HepG2 (cell line): ENCODE results near the gene OSBPL2. TPM values are rescaled to one million over a fixed set of nuclear protein-coding genes. Genes with fewer than 3 reads are reported as not detected.

Experiments used
- FOXJ3 ChIP-seq: sonication (generic); formaldehyde crosslinking; IDR thresholded peaks from 2 replicates; pipeline ENCODE4 v1.4.0; 2020; ENCODE audit warnings: missing genetic modification reagents, mild to moderate bottlenecking, borderline replicate concordance
- PRDM10 ChIP-seq: sonication (generic); formaldehyde crosslinking; IDR thresholded peaks from 2 replicates; pipeline ENCODE4 v1.4.0; 2020; ENCODE audit warnings: low read depth, missing genetic modification reagents
- SOX5 ChIP-seq: IDR thresholded peaks from 2 replicates; pipeline ENCODE4 v1.6.1; 2016; ENCODE audit warnings: borderline replicate concordance
- ZBTB33 ChIP-seq: sonication (generic); formaldehyde crosslinking; IDR thresholded peaks from 2 replicates; pipeline ENCODE4 v1.4.0; 2020; ENCODE audit warnings: missing genetic modification reagents
- ZHX1 ChIP-seq: sonication (generic); formaldehyde crosslinking; IDR thresholded peaks from 2 replicates; pipeline ENCODE4 v1.8.1; 2022; ENCODE audit warnings: low read depth, mild to moderate bottlenecking, missing genetic modification reagents
- ZHX2 ChIP-seq, 2 experiments: sonication (generic) in 1 of 2; formaldehyde crosslinking in 1 of 2; IDR thresholded peaks; 2 replicates each; pipeline versions ENCODE4 v1.6.1 to v1.9.0; 2014 to 2022; ENCODE audit warnings: antibody characterized with exemption in 1 of 2, borderline replicate concordance in 1 of 2, inconsistent platforms in 1 of 2, low read depth in 1 of 2, missing genetic modification reagents in 1 of 2
- ZNF547 ChIP-seq: sonication (generic); formaldehyde crosslinking; IDR thresholded peaks from 2 replicates; pipeline ENCODE4 v1.5.1; 2020; ENCODE audit warnings: mild to moderate bottlenecking, missing genetic modification reagents
- polyA plus RNA-seq, 8 experiments: library from polyadenylated mRNA; depleted of rRNA in 3 of 8; stranded (reverse) in 7 of 8; unstranded in 1 of 8; fragments of >200 nt; fragmentation: Illumina TruSeq in 4 of 8; extraction: Trizol in 4 of 8; gene quantifications; 2 replicates each; pipeline versions ENCODE4 v1.2.1 to v1.2.3, GENCODE V29; 2011 to 2016; ENCODE audit warnings: low read depth in 4 of 8, missing spikeins in 1 of 8, mixed read lengths in 1 of 8; ENCODE audit not compliant: insufficient read depth in 1 of 8
- total RNA-seq, 5 experiments: library from RNA; depleted of rRNA; stranded (reverse); fragments of >200 nt; fragmentation: Illumina TruSeq; extraction: Trizol; gene quantifications; 2 replicates each; pipeline ENCODE4 v1.2.3, GENCODE V29; 2016; ENCODE audit warnings: low read depth in 1 of 5

The OSBPL2 gene
- total and polyA plus RNA-seq, 2 of the 13 experiments (the other 11 are each of a cell fraction or from before 2014, with no cell fraction given): 18.5 to 37.4 TPM

- no peak for TF ChIP-seq PRDM10 (CRISPR knock-in tag)
- TF ChIP-seq SOX5 (CRISPR knock-in tag): no peak
- TF ChIP-seq ZNF547 (CRISPR knock-in tag): no peak
- TF ChIP-seq FOXJ3 (CRISPR knock-in tag): no peak
- TF ChIP-seq ZHX2 (IDR thresholded peaks at IDR 0.05; ENCODE audit: low read depth): no peak
- TF ChIP-seq ZHX2 (CRISPR knock-in tag; IDR thresholded peaks at IDR 0.05; ENCODE audit: borderline replicate concordance): no peak
- peak; percentile 45; the same call in 1 of the 2 replicates for TF ChIP-seq ZHX1
- peak; percentile 74 for TF ChIP-seq ZBTB33
Measured at GRCh38 chr20:62308102-62308822, 69.9 kb downstream of the OSBPL2 start (continued).
